OCI-LY1 (cell line): Measurements from ENCODE around the gene BOD1.
A peak's percentile ranks its signal among the peaks of the same experiment; 100 is the strongest.

Experiments
- H2AFZ ChIP-seq: fragments of 200-600 bp; sonication (generic), shearing (Covaris generic); 2 replicates; pipeline ENCODE4 v1.6.0; 2014; ENCODE audit warnings: antibody characterized with exemption, mild to moderate bottlenecking, low read length
- H3F3A ChIP-seq: fragments of 200-600 bp; sonication (generic), shearing (Covaris generic); 2 replicates; pipeline ENCODE4 v1.6.0; 2014; ENCODE audit warnings: mild to moderate bottlenecking, antibody characterized with exemption, low read length, moderate library complexity; ENCODE audit not compliant: insufficient read depth
- H3K27ac ChIP-seq: fragments of 200-600 bp; sonication (generic); 2 replicates; pipeline ENCODE4 v1.5.1; 2014; ENCODE audit warnings: low read length, mixed run types, mild to moderate bottlenecking, low read depth; ENCODE audit not compliant: poor library complexity, severe bottlenecking
- H3K27me3 ChIP-seq: fragments of 200-600 bp; sonication (generic); 2 replicates; pipeline ENCODE4 v1.6.0; 2014; ENCODE audit warnings: antibody characterized with exemption, mild to moderate bottlenecking, low read length, moderate library complexity; ENCODE audit not compliant: insufficient read depth
- H3K36me3 ChIP-seq: fragments of 200-600 bp; sonication (generic); 2 replicates; pipeline ENCODE4 v1.6.1; 2014; ENCODE audit warnings: mild to moderate bottlenecking, antibody characterized with exemption, low read length, moderate library complexity, mixed read lengths; ENCODE audit not compliant: insufficient read depth
- H3K4me1 ChIP-seq: fragments of 200-600 bp; sonication (generic); 2 replicates; pipeline ENCODE4 v1.5.1; 2014; ENCODE audit warnings: mild to moderate bottlenecking, low read length, moderate library complexity; ENCODE audit not compliant: insufficient read depth, severe bottlenecking
- H3K4me2 ChIP-seq: fragments of 200-600 bp; sonication (generic), shearing (Covaris generic); 2 replicates; pipeline ENCODE4 v1.6.1; 2014; ENCODE audit warnings: low read length
- H3K4me3 ChIP-seq: fragments of 200-600 bp; sonication (generic); 2 replicates; pipeline ENCODE4 v1.5.1; 2014; ENCODE audit warnings: low read length, low read depth, mild to moderate bottlenecking, mixed read lengths; ENCODE audit not compliant: poor library complexity, severe bottlenecking
- H3K79me2 ChIP-seq: fragments of 200-600 bp; shearing (Covaris generic); 2 replicates; pipeline ENCODE4 v1.6.1; 2016; ENCODE audit warnings: mixed run types, low read length, mixed read lengths; ENCODE audit not compliant: insufficient read depth
- H3K9ac ChIP-seq: fragments of 200-600 bp; sonication (generic), shearing (Covaris generic); 2 replicates; pipeline ENCODE4 v1.6.1; 2014; ENCODE audit warnings: mild to moderate bottlenecking, low read length, mixed read lengths
- H3K9me2 ChIP-seq: fragments of 200-600 bp; sonication (generic), shearing (Covaris generic); 2 replicates; pipeline ENCODE4 v1.6.1; 2014; ENCODE audit warnings: low read depth, mild to moderate bottlenecking, low read length, mixed read lengths
- H3K9me3 ChIP-seq: fragments of 200-600 bp; shearing (Covaris generic); 2 replicates; pipeline ENCODE4 v1.6.1; 2014; ENCODE audit warnings: low read length, mixed read lengths
- H4K20me1 ChIP-seq: fragments of 200-600 bp; sonication (generic), shearing (Covaris generic); 2 replicates; pipeline ENCODE4 v1.6.0; 2016; ENCODE audit warnings: mild to moderate bottlenecking, low read length; ENCODE audit not compliant: insufficient read depth
- CTCF ChIP-seq: fragments of 200-600 bp; sonication (generic), shearing (Covaris generic); IDR thresholded peaks from 2 replicates; pipeline ENCODE4 v1.5.1; 2017; ENCODE audit warnings: mild to moderate bottlenecking, antibody characterized with exemption, low read length, moderate library complexity, mixed read lengths
- EZH2 ChIP-seq: fragments of 200-600 bp; sonication (generic), shearing (Covaris generic); IDR thresholded peaks from 2 replicates; pipeline ENCODE4 v1.8.0; 2017; ENCODE audit warnings: borderline replicate concordance, mixed run types, mild to moderate bottlenecking, antibody characterized with exemption, low read length, moderate library complexity, mixed read lengths

The BOD1 gene

GRCh38 chr5:173620784-173621183 is 4.3 kb upstream of the BOD1 start:
- no peak overlapping the region for H3K4me2 ChIP-seq
- no peak overlapping the region for H3K27ac ChIP-seq
- no peaks in the 10 kb centered on the region for H3K27me3 ChIP-seq
- TF ChIP-seq EZH2 (no peak), CTCF (no peak)
- peaks cover under 1% of the 10 kb centered on the region; the same call in 1 of the 2 replicates for H3K79me2 ChIP-seq
- no peak overlapping the region for H3K4me3 ChIP-seq
- no peaks in the 10 kb centered on the region for H3K36me3 ChIP-seq
- H3K4me1 ChIP-seq, result peaks cover 31% of the 10 kb centered on the region
- no peaks in the 10 kb centered on the region for H3K9me3 ChIP-seq
- no peak overlapping the region for H3K9ac ChIP-seq
- H2AFZ ChIP-seq, result no peak overlapping the region
- no peaks in the 10 kb centered on the region for H4K20me1 ChIP-seq
- H3F3A ChIP-seq, result no peaks in the 10 kb centered on the region
- no peaks in the 10 kb centered on the region for H3K9me2 ChIP-seq

GRCh38 chr5:173618927-173619519 is 2.6 kb upstream of the BOD1 start:
- H3K27me3 ChIP-seq, result no peaks in the 10 kb centered on the region
- no peaks in the 10 kb centered on the region for H3K9me2 ChIP-seq
- H2AFZ ChIP-seq, result no peak overlapping the region; the same call in 1 of the 2 replicates
- no peaks in the 10 kb centered on the region for H3K9me3 ChIP-seq
- no peak overlapping the region for H3K4me3 ChIP-seq
- no peak overlapping the region for H3K27ac ChIP-seq
- peak; percentile 93 for TF ChIP-seq CTCF
- TF ChIP-seq EZH2, result no peak
- peaks cover 31% of the 10 kb centered on the region for H3K4me1 ChIP-seq
- 0 out of 2 replicates have a peak overlapping the region, but pooled peaks have one; percentile 2 for H3K4me2 ChIP-seq
- H3F3A ChIP-seq, result no peaks in the 10 kb centered on the region
- H3K79me2 ChIP-seq, result peaks cover 18% of the 10 kb centered on the region
- peaks cover 7% of the 10 kb centered on the region; the same call in 1 of the 2 replicates for H3K36me3 ChIP-seq
- H4K20me1 ChIP-seq, result no peaks in the 10 kb centered on the region
- H3K9ac ChIP-seq, result no peak overlapping the region

- Histone ChIP-seq H3K9me3 (no peaks in the 10 kb centered on the region), H3K9ac (peak overlapping the region; percentile 91), H3K4me3 (peak overlapping the region; percentile 95), H2AFZ (no peak overlapping the region), H3K27me3 (no peaks in the 10 kb centered on the region), H3K9me2 (no peaks in the 10 kb centered on the region), H3K4me1 (peaks cover 36% of the 10 kb centered on the region), H3K79me2 (peaks cover 34% of the 10 kb centered on the region), H3F3A (no peaks in the 10 kb centered on the region), H3K27ac (peak overlapping the region; percentile 61), H3K4me2 (peak overlapping the region; percentile 82), H3K36me3 (peaks cover 37% of the 10 kb centered on the region), H4K20me1 (no peaks in the 10 kb centered on the region)
- TF ChIP-seq CTCF (peak; percentile 75), EZH2 (no peak)
Measured at GRCh38 chr5:173615884-173616576, 420 bp downstream of the BOD1 start.
